Brain microvascular endothelial cell (primary cell): Measurements from ENCODE around the gene DHX58.

Experiments
- DNase-seq: peaks from one replicate; pipeline ENCODE4 v3.0.0-alpha.2; 2020
- H3K27ac ChIP-seq: fragments of 250-450 bp; sonication (Bioruptor Pico); 2 replicates; pipeline ENCODE4 v1.5.1; 2020; ENCODE audit warnings: mild to moderate bottlenecking, moderate library complexity
- H3K27me3 ChIP-seq: fragments of 250-450 bp; sonication (Bioruptor Pico); replicated peaks from 2 replicates; pipeline ENCODE4 v1.5.1; 2020; ENCODE audit warnings: mild to moderate bottlenecking
- H3K36me3 ChIP-seq: fragments of 250-450 bp; sonication (Bioruptor Pico); replicated peaks from 2 replicates; pipeline ENCODE4 v1.5.1; 2020; ENCODE audit warnings: mild to moderate bottlenecking
- H3K4me3 ChIP-seq: 2 replicates; pipeline ENCODE4 v1.5.1; 2011; ENCODE audit warnings: low read depth, mild to moderate bottlenecking, control low read depth, low read length, moderate library complexity
- CTCF ChIP-seq: IDR thresholded peaks from 2 replicates; pipeline ENCODE4 v1.5.1; 2011; ENCODE audit warnings: low read depth, mild to moderate bottlenecking, moderate library complexity, low read length, control low read depth, inconsistent platforms; ENCODE audit errors: missing control alignments
- in situ Hi-C: cut with HindIII; loops from 2 replicates; pipeline ENCODE4 v1.10.0; 2017; ENCODE audit warnings: low sequenced_read_pairs, low pct_ligation_motif_present

The DHX58 gene

GRCh38 chr17:42068979-42069378, 43.5 kb downstream of the DHX58 start:
- in situ Hi-C loops = no loop called here

GRCh38 chr17:42067371-42068091, 45.0 kb downstream of the DHX58 start:
- TF ChIP-seq CTCF = peak; percentile 95
- peaks cover 11% of the 10 kb centered on the region for H3K27me3 ChIP-seq
- no peak overlapping the region for H3K4me3 ChIP-seq
- peak; percentile 46 for DNase-seq
- H3K27ac ChIP-seq = no peak overlapping the region
- in situ Hi-C loops = no loop called here
- H3K36me3 ChIP-seq = no peaks in the 10 kb centered on the region

More at GRCh38 chr17:42068979-42069378, 43.5 kb downstream of the DHX58 start:
- no peak overlapping the region for H3K4me3 ChIP-seq
- no peak overlapping the region for H3K27ac ChIP-seq
- H3K36me3 ChIP-seq = no peaks in the 10 kb centered on the region
- no peak for DNase-seq
- no peak for TF ChIP-seq CTCF
- peaks cover 12% of the 10 kb centered on the region for H3K27me3 ChIP-seq

- H3K27me3 ChIP-seq = no peaks in the 10 kb centered on the region
- H3K27ac ChIP-seq = no peak overlapping the region
- H3K36me3 ChIP-seq = no peaks in the 10 kb centered on the region
- DNase-seq = no peak
- no peak for TF ChIP-seq CTCF
- H3K4me3 ChIP-seq = no peak overlapping the region
- in situ Hi-C loops = no loop called here
Measured at GRCh38 chr17:42065201-42065600, 47.3 kb downstream of the DHX58 start.

GRCh38 chr17:42062681-42063080, 49.8 kb downstream of the DHX58 start:
- DNase-seq = no peak

GRCh38 chr17:42061646-42062487, 50.6 kb downstream of the DHX58 start:
- TF ChIP-seq CTCF = no peak
- in situ Hi-C loops = no loop called here
- H3K4me3 ChIP-seq = no peak overlapping the region
- no peak overlapping the region for H3K27ac ChIP-seq
- no peak for DNase-seq
- H3K36me3 ChIP-seq = no peaks in the 10 kb centered on the region
- no peaks in the 10 kb centered on the region for H3K27me3 ChIP-seq

More at GRCh38 chr17:42062681-42063080, 49.8 kb downstream of the DHX58 start:
- no peak overlapping the region for H3K27ac ChIP-seq
- H3K36me3 ChIP-seq = no peaks in the 10 kb centered on the region
- no peaks in the 10 kb centered on the region for H3K27me3 ChIP-seq
- in situ Hi-C loops = no loop called here
- no peak for TF ChIP-seq CTCF
- H3K4me3 ChIP-seq = no peak overlapping the region
